HG02943 (cell line): ENCODE results near the gene EHD4.

Source experiments
- ATAC-seq: cut with Tn5 transposase; IDR thresholded peaks from one replicate; pipeline ENCODE4 v1.9.1; 2021; ENCODE audit warnings: mild to moderate bottlenecking, low read depth, moderate library complexity; ENCODE audit not compliant: unreplicated experiment

EHD4 gene

DNA sequence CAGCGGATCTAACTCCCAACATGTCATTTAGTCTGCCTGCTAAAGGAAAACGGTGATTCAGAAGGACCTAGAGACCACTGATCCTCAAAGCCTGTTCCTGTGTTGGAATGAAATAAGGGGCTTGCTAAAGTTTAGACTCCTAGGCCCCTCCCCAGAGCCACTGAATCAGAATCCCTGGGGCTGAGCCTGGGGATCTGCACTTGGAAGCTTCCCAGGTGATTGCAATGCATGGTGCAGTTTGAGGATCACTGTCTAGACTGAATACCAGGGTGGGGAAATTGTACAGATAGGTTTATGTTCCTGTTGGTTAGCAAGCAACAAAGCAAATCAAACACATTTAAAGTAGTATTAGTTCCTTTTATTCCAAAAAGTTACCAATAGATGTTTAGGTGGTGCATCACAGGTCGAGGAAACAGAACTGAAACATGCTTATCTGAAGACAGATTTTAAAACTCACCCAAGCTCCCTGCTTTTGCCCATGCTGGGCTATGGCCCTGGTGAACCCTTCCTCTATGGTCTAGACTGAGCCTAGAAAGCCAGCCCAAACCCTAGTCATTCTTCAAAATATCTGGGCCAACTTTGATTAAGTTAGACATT is 48.9 kb downstream of the EHD4 start:
- ATAC-seq, result no peak

DNA sequence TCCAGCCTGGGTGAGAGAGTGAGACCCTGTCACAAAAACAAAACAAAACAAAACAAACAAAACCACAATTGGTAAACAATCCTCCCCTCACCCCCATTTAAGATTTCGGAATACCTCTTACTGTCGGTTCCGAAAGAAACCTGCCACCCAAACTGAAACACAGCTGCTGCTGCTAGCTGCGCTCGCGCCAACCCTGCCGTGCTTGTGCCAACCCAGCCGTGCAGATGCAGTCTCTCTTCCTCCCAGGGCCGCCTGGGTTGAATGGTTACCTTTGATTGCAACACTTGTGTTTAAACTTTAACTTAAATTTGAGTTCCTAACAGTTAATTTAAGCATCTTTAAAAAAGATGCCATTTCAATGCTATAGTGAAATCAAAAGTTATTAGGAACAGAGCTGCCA is 50.0 kb downstream of the EHD4 start:
- no peak for ATAC-seq

GRCh38 chr15:41921639-41922038 is 50.7 kb downstream of the EHD4 start:
- no peak for ATAC-seq

DNA sequence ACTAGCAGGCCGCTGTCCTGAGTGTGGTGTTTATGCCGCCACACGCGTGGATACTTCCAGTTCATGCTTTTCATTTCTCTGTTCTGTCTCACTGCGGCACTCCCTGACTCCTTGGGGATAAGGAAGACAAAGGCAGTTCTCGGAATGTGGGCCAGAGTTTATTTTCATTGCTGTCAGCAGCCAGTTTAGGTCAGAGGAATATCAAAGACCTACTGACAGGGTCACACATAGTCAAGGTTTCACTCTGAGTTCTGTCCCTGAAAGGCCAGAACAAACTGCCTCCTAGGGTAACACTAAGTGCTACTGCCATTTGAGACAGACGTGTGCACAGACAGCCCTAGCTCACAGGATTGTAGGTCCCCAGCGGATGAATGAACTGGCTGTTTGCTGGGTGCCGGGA is 51.2 kb downstream of the EHD4 start:
- no peak for ATAC-seq

DNA sequence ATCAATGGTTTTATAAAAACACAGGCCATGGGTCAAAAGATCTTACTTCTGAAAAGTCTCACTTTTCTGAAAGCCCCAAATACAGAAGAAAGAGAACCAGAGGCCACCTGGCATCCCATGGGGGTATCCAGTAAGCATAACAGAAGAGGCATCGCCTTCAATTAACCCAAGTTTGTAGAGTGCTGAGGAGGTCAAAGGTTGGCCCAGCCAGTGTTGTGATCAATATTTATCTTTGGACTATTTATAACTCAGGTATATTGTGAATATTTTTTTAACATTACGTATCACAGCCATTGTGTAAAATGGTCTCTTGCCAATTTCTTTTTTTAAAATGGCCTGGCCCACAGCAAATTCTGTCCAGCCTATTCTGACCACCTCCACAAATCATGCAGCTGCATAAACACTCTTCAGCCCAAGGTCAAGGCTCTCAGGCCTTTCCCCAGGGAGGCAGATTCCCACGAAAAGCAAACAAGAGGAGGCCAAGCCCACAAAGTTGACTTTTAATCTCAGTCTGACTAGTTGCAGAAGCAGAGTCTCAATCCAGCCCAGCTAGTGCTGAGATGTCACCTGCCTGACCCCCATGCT is 52.3 kb downstream of the EHD4 start:
- ATAC-seq, result no peak

- ATAC-seq, result no peak
These were observed 53.0 kb downstream of the EHD4 start for GRCh38 chr15:41919201-41919820.

GRCh38 chr15:41918506-41919126 is 53.7 kb downstream of the EHD4 start:
- ATAC-seq, result no peak

GRCh38 chr15:41917767-41918430 is 54.5 kb downstream of the EHD4 start:
- no peak for ATAC-seq

DNA sequence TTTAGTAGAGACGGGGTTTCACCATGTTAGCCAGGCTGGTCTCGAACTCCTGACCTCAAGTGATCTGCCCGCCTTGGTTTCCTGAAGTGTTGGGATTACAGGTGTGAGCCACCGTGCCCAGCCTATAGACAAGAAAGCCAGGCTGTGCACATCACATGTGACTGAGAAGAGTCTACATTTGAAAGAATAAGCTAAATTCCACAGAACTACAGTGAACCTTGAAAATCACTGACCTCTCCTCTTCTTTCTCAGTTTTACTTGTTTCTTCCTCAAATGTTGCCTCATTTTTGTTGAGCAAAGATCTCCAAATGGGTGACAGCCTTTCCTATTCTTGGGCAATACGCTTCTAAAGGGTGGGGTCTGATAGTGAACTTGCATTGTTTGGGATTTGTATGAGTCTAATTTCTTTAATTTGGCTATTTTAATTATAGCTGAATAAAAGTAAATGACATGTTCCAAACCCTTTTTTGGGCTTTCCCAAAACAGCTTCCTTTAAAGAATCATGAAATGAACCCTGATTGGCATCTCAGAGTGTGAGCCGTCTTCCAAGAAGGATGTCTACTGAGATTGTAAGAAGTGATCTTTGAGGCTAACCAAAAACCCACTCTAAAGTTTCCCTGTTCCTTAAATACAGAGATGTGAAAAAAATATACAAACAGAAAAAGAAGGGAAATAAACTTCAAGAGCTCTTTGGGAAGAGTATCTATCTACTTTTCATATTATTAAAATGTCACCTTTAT is 56.9 kb downstream of the EHD4 start:
- ATAC-seq, result no peak

- ATAC-seq, result no peak
These were observed 57.9 kb downstream of the EHD4 start for GRCh38 chr15:41914411-41914810.

DNA sequence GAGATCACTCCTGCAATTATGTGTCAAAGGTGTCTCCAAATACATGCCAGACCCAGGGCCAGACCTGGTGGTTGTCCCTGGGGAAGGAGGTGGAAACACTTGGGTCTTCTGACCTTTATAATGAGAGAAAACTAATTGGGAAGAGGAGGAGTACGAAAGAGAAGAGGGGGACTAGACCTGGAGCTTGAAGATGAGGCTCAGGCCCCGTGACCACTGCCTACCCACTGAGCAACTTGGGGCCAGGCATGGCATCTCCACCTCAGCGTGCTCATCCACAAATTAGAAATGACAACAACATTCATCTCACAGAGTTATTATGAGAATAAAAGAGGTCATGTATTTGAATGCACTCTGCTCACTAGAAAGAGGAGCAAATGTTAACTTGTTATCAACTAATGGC is 59.1 kb downstream of the EHD4 start:
- ATAC-seq, result no peak

DNA sequence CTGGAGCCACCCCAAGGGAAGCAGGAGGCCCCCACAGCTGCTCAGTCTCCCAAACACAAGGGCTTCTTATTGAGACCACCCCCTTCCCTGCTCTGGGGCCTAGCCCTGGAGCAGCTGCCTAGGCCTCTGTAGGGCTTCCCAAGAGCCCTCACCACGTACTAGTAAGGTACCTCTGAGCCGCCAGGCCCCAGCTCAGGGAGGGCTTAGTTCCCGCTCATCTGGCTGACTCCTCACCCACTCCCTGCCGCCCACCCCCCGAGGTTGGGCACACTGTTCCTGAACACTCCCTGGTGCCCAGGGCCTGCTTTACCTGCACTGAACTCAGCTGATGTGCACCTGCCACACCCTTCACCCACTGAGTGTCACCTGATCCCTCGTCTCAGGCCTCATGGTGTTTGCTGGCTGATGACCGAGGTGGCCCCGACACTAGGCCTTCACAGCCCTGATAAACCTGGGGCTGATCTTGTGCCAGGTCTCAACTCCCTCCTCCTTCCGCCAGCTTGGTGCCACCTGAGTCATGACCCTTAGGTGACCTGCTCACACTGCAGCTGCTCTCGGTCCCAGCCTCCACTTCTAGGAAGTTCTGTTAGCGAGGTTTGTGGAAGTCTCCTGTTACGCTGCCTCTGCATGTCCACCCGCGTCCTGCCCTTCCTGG is 60.5 kb downstream of the EHD4 start:
- no peak for ATAC-seq

- ATAC-seq, result no peak
These were observed 63.5 kb downstream of the EHD4 start for GRCh38 chr15:41908736-41909461.

DNA sequence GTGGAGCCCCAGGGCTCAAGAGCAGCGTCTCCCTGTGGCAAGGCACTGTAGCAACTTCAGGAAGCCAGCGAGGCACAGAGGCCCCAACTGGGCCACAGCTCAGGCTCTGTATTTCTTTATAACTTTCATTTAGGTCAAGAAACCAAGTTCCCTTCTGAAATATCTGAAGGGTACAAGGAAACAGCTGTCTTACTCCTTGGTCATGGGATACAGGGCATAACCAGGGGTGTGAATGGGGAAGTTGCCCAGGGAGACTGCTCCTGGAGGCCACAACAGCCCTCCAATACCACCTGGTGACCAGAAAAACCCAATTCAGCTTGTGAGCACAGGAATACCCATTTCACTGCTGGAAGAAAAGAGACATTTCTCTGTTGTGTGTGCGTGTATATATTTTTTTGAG is 65.2 kb downstream of the EHD4 start:
- ATAC-seq, result no peak

DNA sequence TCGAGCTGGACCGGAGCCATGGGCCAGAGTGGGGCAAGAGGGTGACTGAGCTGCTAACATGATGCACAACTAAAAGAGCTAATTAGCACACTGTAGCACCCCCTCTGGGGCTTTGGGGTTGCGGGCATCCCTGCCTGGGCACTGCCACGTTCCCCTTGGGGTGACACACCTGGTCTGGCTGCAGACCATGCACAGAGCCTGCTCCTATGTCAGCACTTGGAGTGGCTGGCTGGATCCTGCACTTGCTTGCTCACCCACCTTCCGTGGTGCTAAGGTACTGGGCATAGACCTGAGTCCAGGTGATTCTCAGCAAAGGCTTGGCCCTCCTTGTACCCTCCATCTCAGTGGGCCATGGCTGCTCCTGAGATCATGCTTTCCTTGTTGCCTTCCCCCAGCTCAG is 65.7 kb downstream of the EHD4 start:
- no peak for ATAC-seq

DNA sequence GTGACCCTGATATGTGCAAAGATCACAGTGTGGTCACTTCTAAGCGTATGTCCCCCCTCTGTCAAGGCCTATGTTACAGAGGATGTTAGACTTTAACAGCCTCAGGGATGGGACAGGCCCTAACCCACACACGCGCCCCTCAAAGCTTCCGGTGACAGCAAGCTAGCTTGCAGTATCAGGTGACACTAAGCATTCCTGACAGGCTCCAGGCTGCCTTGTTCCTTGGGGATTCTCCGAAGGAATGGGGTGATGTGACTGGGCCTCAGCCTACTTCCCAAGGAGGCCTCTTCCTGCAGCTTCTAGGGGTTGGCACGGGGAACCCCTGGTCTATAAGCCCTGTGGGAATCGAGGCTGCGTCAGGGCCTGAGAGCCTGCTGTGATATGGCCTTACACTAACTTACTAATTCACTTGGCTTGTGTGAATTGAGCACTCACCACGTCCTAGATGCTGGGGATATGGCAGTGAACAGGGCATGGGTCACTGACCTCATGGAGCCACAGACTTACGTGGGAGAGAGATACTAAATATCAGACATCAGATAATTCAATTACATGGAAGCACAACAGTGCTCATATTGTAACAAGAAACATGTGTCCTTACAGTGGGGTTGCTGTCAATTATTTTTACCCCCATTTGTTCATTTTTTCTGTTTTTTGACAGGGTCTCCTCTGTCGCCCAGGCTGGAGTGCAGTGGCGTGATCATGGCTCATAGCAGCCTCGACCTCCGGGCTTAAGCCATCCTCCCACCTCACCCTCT is 67.1 kb downstream of the EHD4 start:
- no peak for ATAC-seq

- no peak for ATAC-seq
These were observed 67.8 kb downstream of the EHD4 start for GRCh38 chr15:41904541-41905005.

DNA sequence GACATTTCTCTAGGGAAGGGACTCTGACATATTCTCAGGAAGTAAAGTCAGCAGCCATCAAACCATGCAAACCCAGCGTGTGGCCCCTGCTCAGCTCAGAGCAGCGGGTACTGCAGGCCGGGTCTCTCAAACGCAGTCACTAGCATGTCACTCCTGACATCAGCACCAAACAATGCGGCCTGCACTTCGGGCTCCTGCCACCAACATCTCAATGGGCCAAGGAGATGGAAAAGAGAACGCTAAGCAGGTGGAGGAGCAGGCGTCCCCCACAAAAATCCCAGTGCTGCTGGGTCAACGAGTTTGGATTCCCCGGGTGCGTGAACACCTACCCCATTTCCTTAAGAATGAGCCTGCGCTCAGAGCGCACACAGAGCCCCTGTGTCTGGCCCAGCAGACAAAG is 68.6 kb downstream of the EHD4 start:
- ATAC-seq, result no peak

GRCh38 chr15:41901431-41901830 is 70.9 kb downstream of the EHD4 start:
- ATAC-seq, result no peak
